ENCODE measurements around the gene VPS16. TPM values are rescaled to one million over a fixed set of nuclear protein-coding genes. Genes with fewer than 3 reads are reported as not detected.

The VPS16 gene
- total and polyA plus RNA-seq, 2 of the 8 experiments (the other 6 are each of a cell fraction or from before 2014, with no cell fraction given) = 23.8 to 25.9 TPM

- TF ChIP-seq CHD7 (IDR thresholded peaks at IDR 0.05; ENCODE audit: insufficient replicate concordance, low read length) (no peak), SIN3A (conservative IDR thresholded peaks at IDR 0.05 in 1 of 2, IDR thresholded peaks at IDR 0.05 in 1 of 2; ENCODE audit: low read depth in 1 of 2, low read length in 2 of 2) (no peak), SP2 (IDR thresholded peaks at IDR 0.05; ENCODE audit: low read length) (no peak)
Observed at GRCh38 chr20:2874456-2874855, 33.9 kb downstream of the VPS16 start (continued).
